Prostate gland (tissue), 2 donors: ENCODE results near the gene SPATC1L. TPM values are rescaled to one million over a fixed set of nuclear protein-coding genes. Genes with fewer than 3 reads are reported as not detected.

Experiments
- DNase-seq: peaks from one replicate; pipeline ENCODE4 v3.0.0-alpha.2; 2019; ENCODE audit warnings: low spot score
- H3K27ac ChIP-seq, 2 donors: fragments of 200-600 bp; sonication (generic); 2 replicates each; pipeline ENCODE4 v1.5.1; 2017 to 2019
- H3K27me3 ChIP-seq: fragments of 200-600 bp; sonication (generic); replicated peaks from 2 replicates; pipeline ENCODE4 v1.5.1; 2019; ENCODE audit not compliant: insufficient read depth
- H3K36me3 ChIP-seq, 2 donors: fragments of 200-600 bp; sonication (generic); 1 replicate in 1 of 2; 2 replicates in 1 of 2; pipeline versions ENCODE4 v1.5.1 to v1.8.1; 2017 to 2019
- H3K4me1 ChIP-seq: fragments of 200-600 bp; sonication (generic); replicated peaks from 2 replicates; pipeline ENCODE4 v1.5.1; 2019
- H3K4me3 ChIP-seq, 2 donors: fragments of 200-600 bp; sonication (generic); 2 replicates each; pipeline ENCODE4 v1.5.1; 2017 to 2019
- H3K9me3 ChIP-seq: fragments of 200-600 bp; sonication (generic); 2 replicates; pipeline ENCODE4 v1.5.1; 2017
- CTCF ChIP-seq, 4 experiments: fragments of 200-600 bp in 2 of 4; fragments of 450-650 bp in 2 of 4; sonication (generic) in 2 of 4; IDR thresholded peaks; 1 replicate in 3 of 4; 2 replicates in 1 of 4; pipeline ENCODE4 v1.5.1; 2016 to 2019; ENCODE audit warnings: antibody characterized with exemption in 4 of 4, mild to moderate bottlenecking in 2 of 4, moderate library complexity in 2 of 4
- POLR2A ChIP-seq: fragments of 450-650 bp; IDR thresholded peaks from one replicate; pipeline ENCODE4 v1.6.1; 2016; ENCODE audit warnings: antibody characterized with exemption, mild to moderate bottlenecking
- POLR2AphosphoS5 ChIP-seq: sonication (generic); formaldehyde crosslinking; IDR thresholded peaks from one replicate; pipeline ENCODE4 v1.6.1; 2017; ENCODE audit warnings: antibody characterized with exemption
- WGBS: methylation state at CpG from one replicate; pipeline ENCODE4 v1.1.5; 2018; 5-methylcytosine and 5-hydroxymethylcytosine counted together
- intact Hi-C: fragments of 100-400 bp; cut with DNase I; formaldehyde crosslinking; loops from one replicate; pipeline ENCODE4 v1.14.2; 2022
- total RNA-seq, 2 donors: library from RNA; depleted of rRNA; stranded (reverse); fragments of >200 nt; gene quantifications; one replicate each; pipeline ENCODE4 v1.1.0, GENCODE V29; 2016

Gene SPATC1L
- total RNA-seq, 2 donors from 2014 or later = 42.0 to 79.4 TPM

- TF ChIP-seq CTCF (IDR thresholded peaks at IDR 0.05) = no peak
- TF ChIP-seq POLR2A = no peak
- TF ChIP-seq POLR2AphosphoS5 = no peak
- whole genome bisulfite sequencing = 92% methylated on average over 22 of the region's 27 CpGs
- H3K27me3 ChIP-seq = no peaks in the 10 kb centered on the region
- H3K4me3 ChIP-seq = no peak overlapping the region
- no peak for DNase-seq
- no peaks in the 10 kb centered on the region for H3K4me1 ChIP-seq
- H3K36me3 ChIP-seq = peaks cover 0 to 11% of the 10 kb centered on the region in 2 donors
- no peak overlapping the region for H3K27ac ChIP-seq
- intact Hi-C loops = no loop called here
- H3K9me3 ChIP-seq = no peaks in the 10 kb centered on the region
These were observed 23.8 kb upstream of the SPATC1L start for GRCh38 chr21:46207920-46208591.

DNA sequence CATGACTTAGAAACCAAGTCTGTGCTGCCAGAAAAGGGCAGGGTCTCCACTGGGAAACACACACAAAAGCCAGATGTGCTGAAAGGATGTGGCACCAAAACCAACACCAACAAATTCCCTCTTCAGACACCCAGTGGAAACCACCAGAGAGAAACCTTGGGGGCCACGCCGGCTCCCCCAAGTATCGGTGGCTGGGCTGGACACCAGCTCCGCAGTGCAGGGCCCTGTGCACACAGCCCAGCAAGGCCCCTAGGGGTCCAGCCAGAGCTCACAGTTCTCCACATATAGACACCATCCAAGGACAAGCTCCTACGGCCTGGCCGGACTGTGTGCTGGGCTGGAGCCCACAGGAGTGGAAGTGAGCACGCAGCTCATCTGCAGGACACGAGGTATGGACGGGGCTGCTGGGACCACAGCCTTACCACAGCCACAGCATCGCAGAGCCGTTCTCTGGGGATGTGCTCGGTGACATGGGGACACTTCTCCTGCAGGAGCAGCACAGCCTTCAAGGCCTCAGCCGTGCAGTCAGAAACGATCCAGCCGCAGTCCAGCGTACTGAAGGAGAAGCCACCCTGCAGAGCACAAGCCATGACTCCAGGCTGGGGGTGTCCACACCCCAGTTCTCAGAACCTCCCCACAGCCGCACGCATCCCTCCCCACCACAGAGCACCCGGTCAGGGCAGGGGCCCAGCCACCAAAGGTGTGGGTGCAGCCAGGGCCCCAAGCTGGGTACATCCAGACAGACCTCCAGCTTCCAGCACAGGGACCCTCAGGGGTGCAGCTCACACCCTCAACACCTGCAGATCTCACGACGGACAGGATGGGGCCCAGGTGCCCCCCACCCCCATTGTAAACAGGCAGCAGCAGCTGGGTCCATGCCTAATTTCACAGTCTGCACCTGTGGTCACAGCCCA lies 23.0 kb upstream of the SPATC1L start:
- no peak for TF ChIP-seq POLR2A
- no peak for TF ChIP-seq POLR2AphosphoS5
- no peak for TF ChIP-seq CTCF (IDR thresholded peaks at IDR 0.05)
- DNase-seq = no peak
- 92% methylated on average over 18 of the region's 21 CpGs for WGBS
- intact Hi-C loops = no loop called here
- no peaks in the 10 kb centered on the region for H3K27me3 ChIP-seq
- H3K4me1 ChIP-seq = no peaks in the 10 kb centered on the region
- H3K4me3 ChIP-seq = no peak overlapping the region
- H3K36me3 ChIP-seq = peaks cover 0 to 11% of the 10 kb centered on the region in 2 donors
- no peaks in the 10 kb centered on the region for H3K9me3 ChIP-seq
- H3K27ac ChIP-seq = no peak overlapping the region

DNA sequence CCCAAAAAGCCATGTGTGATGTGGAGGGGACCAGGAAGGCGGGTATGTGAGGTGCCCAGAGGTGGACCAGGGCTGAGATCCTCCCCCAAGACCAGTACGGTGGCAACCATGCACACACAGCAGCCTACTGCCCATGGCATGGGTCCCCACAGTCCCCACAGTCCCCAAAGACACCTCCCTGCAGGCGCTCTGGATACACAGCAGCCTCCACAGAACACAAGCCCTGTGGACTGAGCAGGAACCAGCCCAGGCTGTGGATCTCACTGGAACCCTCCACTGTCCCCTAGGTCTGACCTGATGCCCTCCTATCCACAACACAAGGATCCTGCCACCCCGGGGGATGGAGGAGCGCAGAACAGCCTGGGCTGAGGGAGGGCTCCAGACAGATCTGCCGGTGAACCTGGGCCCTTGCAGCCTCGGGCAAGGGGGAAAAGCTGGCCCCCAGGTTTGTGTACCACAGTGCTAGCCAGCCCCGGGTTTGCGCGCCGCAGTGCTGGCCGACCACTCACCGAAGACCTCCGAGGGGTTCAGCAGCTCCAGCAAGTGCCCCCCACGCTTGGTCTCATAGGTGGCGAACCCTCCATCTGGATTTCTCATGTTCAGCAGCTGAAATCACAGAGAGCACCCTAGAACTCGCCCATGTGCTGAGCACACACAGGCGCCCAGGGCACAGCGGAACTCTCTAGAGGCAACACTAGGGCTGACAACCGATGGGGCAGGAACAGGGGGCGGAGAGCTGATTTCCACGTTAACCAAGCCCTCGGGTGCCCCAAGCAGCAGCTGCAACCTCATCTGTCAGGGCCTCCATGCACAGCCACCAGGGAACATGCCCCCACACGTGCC lies 22.1 kb upstream of the SPATC1L start:
- DNase-seq = no peak
- peaks cover 0 to 11% of the 10 kb centered on the region in 2 donors for H3K36me3 ChIP-seq
- 90% methylated on average over 23 of the region's 24 CpGs for WGBS

DNA sequence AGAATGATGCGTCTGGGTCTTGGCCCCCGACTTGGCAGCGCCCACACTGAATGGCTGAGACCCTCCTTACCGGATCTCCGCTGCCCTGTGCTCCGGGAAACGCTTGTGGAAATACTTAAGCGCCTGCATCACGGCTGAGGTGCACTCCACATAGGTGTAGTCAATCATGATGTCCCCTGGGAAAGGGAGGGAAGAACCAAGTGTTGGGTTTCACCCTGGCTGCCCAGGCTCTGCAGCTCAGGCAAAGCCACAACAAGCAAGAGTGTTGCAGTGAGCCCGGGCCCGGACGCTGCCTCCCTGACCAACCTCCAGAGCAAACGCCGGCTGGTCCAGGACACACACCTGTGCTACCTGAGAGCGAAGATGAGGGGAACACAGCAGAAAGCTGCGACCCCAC lies 21.5 kb upstream of the SPATC1L start:
- TF ChIP-seq POLR2AphosphoS5 (no peak), POLR2A (no peak), CTCF (IDR thresholded peaks at IDR 0.05) (no peak)
- Histone ChIP-seq H3K36me3 (peaks cover 0 to 11% of the 10 kb centered on the region in 2 donors), H3K4me3 (no peak overlapping the region), H3K27ac (no peak overlapping the region), H3K9me3 (no peaks in the 10 kb centered on the region), H3K4me1 (no peaks in the 10 kb centered on the region), H3K27me3 (no peaks in the 10 kb centered on the region)
- intact Hi-C loops = no loop called here
- DNase-seq = no peak
- 93% methylated on average over 16 of the region's 16 CpGs for WGBS

More for the DNA sequence above, 22.1 kb upstream of the SPATC1L start:
- H3K27ac ChIP-seq = no peak overlapping the region
- no peaks in the 10 kb centered on the region for H3K9me3 ChIP-seq
- TF ChIP-seq POLR2A = no peak
- TF ChIP-seq POLR2AphosphoS5 = no peak
- no peak for TF ChIP-seq CTCF (IDR thresholded peaks at IDR 0.05)
- intact Hi-C loops = no loop called here
- H3K4me1 ChIP-seq = no peaks in the 10 kb centered on the region
- H3K4me3 ChIP-seq = no peak overlapping the region
- no peaks in the 10 kb centered on the region for H3K27me3 ChIP-seq
